ENCODE data around the gene RPA1.

DNA sequence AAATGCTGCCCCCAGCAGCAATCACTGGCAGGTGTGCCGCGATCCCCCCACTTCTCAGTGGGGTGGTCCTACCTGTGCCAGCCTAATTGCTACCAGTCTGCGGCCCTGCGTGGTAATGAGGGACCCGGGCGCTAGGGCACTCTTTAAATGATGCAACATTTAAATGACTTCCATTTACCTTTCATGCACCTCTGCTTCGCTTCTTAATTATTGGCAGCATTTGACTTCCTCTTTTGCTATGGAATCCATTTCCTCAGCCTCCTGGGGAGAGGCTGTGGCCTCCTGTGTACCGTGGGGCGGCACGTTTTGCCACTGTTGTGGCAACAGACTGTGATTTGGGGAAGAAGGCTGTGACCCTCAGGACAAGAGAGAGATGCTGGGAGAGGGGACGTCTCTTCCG is 86.1 kb downstream of the RPA1 start:
- no peak for TF ChIP-seq CTCF (conservative IDR thresholded peaks at IDR 0.05 in 1 of 2, IDR thresholded peaks at IDR 0.05 in 1 of 2; ENCODE audit: low read depth in 1 of 2, low read length in 2 of 2)
- TF ChIP-seq EZH2 (IDR thresholded peaks at IDR 0.05; ENCODE audit: low read length, missing control alignments), result no peak
